Esophagus squamous epithelium (tissue), 4 donors: ENCODE measurements around the gene C7.

Source experiments
- CTCF ChIP-seq, 6 experiments: fragments of 450-650 bp in 4 of 6; fragments of 200-600 bp in 2 of 6; sonication (generic) in 2 of 6; IDR thresholded peaks; one replicate each; pipeline ENCODE4 v1.5.1; 2016 to 2019; ENCODE audit warnings: antibody characterized with exemption in 6 of 6, mild to moderate bottlenecking in 4 of 6, moderate library complexity in 4 of 6
- POLR2A ChIP-seq, 4 donors: fragments of 450-650 bp; IDR thresholded peaks; one replicate each; pipeline ENCODE4 v1.6.1; 2017; ENCODE audit warnings: antibody characterized with exemption in 4 of 4, mild to moderate bottlenecking in 4 of 4, moderate library complexity in 3 of 4

- TF ChIP-seq CTCF (IDR thresholded peaks at IDR 0.05), result no peak
- TF ChIP-seq POLR2A (IDR thresholded peaks at IDR 0.05), result no peak
Observed at GRCh38 chr5:40916226-40916625, 6.9 kb downstream of the C7 start.
